H1 (cell line): ENCODE results near the gene TYMS. TPM values are rescaled to one million over a fixed set of nuclear protein-coding genes. Genes with fewer than 3 reads are reported as not detected.

Experiments
- CTCF ChIA-PET: fragments of 300-600 bp; sonication (Branson Sonifier 250); formaldehyde crosslinking; loops from one replicate; lab custom pipeline; 2021; ENCODE audit not compliant: partially characterized antibody; lab: Charles Lee
- POLR2A ChIA-PET: fragments of 300-600 bp; sonication (Branson Sonifier 250); formaldehyde crosslinking; loops from one replicate; lab custom pipeline; 2021; ENCODE audit warnings: inconsistent platforms; ENCODE audit not compliant: partially characterized antibody; lab: Charles Lee
- DNase-seq, 2 experiments: peaks; one replicate each; pipeline versions ENCODE4 v3.0.0 to v3.0.0-alpha.2; 2010 to 2022; ENCODE audit warnings: low spot score in 2 of 2, low read depth in 1 of 2, mixed read lengths in 1 of 2
- FAIRE-seq: peaks from 2 replicates; lab custom pipeline; 2011; peaks lifted over from hg19 to GRCh38; lab: Jason Lieb, UNC
- H2AFZ ChIP-seq: 2 replicates; pipeline ENCODE4 v1.8.1; 2012; ENCODE audit warnings: low read length, inconsistent platforms
- H2AK5ac ChIP-seq: 2 replicates; pipeline ENCODE4 v1.6.1; 2013; ENCODE audit warnings: low read depth, low read length
- H2BK120ac ChIP-seq: replicated peaks from 2 replicates; pipeline ENCODE3; 2013; ENCODE audit warnings: low read depth, low read length, inconsistent platforms
- H2BK12ac ChIP-seq: 2 replicates; pipeline ENCODE4 v1.6.1; 2013; ENCODE audit warnings: low read depth, low read length
- H2BK15ac ChIP-seq: 2 replicates; pipeline ENCODE4 v1.6.1; 2013; ENCODE audit warnings: low read length
- H2BK20ac ChIP-seq: 2 replicates; pipeline ENCODE4 v1.6.1; 2013; ENCODE audit warnings: low read length
- H2BK5ac ChIP-seq: 2 replicates; pipeline ENCODE4 v1.6.1; 2013; ENCODE audit warnings: low read depth, low read length
- H3K14ac ChIP-seq: 2 replicates; pipeline ENCODE4 v1.6.1; 2013; ENCODE audit warnings: inconsistent platforms; ENCODE audit not compliant: insufficient read length
- H3K18ac ChIP-seq: 2 replicates; pipeline ENCODE4 v1.6.1; 2013; ENCODE audit warnings: low read length; ENCODE audit errors: extremely low read depth
- H3K23ac ChIP-seq: 2 replicates; pipeline ENCODE4 v1.6.1; 2013; ENCODE audit warnings: inconsistent platforms; ENCODE audit not compliant: insufficient read length
- H3K23me2 ChIP-seq: 2 replicates; pipeline ENCODE4 v1.6.1; 2013; ENCODE audit warnings: low read depth, low read length
- H3K27ac ChIP-seq: 2 replicates; pipeline ENCODE4 v1.6.1; 2011; ENCODE audit warnings: low read depth, low read length, inconsistent platforms
- H3K27me3 ChIP-seq, 4 experiments: replicated peaks in 1 of 4; 1 replicate in 1 of 4; 2 replicates in 3 of 4; pipeline versions ENCODE4 v1.6.1 to v1.8.1; 2011 to 2013; ENCODE audit warnings: low read length in 3 of 4, mild to moderate bottlenecking in 3 of 4, inconsistent platforms in 2 of 4, mixed read lengths in 2 of 4, moderate library complexity in 1 of 4; ENCODE audit not compliant: control insufficient read depth in 3 of 4, insufficient read depth in 3 of 4; ENCODE audit errors: extremely low read depth in 1 of 4
- H3K36me3 ChIP-seq, 4 experiments: 2 replicates each; pipeline versions ENCODE4 v1.6.1 to v1.8.1; 2011 to 2013; ENCODE audit warnings: mild to moderate bottlenecking in 4 of 4, low read length in 3 of 4, moderate library complexity in 2 of 4, control low read depth in 1 of 4, inconsistent platforms in 1 of 4; ENCODE audit not compliant: insufficient read depth in 4 of 4, control insufficient read depth in 2 of 4
- H3K4ac ChIP-seq: replicated peaks from 2 replicates; pipeline ENCODE3; 2013; ENCODE audit warnings: low read length, low read depth, mixed read lengths, inconsistent platforms; ENCODE audit not compliant: insufficient read length
- H3K4me1 ChIP-seq, 4 experiments: replicated peaks in 1 of 4; 1 replicate in 1 of 4; 2 replicates in 3 of 4; pipeline versions ENCODE4 v1.6.1 to v1.8.1; 2011 to 2013; ENCODE audit warnings: low read length in 3 of 4, inconsistent platforms in 2 of 4, mixed read lengths in 1 of 4; ENCODE audit not compliant: insufficient read depth in 4 of 4, control insufficient read depth in 3 of 4
- H3K4me2 ChIP-seq, 2 experiments: 2 replicates each; pipeline versions ENCODE4 v1.6.1 to v1.8.1; 2011 to 2013; ENCODE audit warnings: low read depth in 2 of 2, low read length in 2 of 2, control low read depth in 1 of 2, inconsistent platforms in 1 of 2, mild to moderate bottlenecking in 1 of 2; ENCODE audit not compliant: insufficient read depth in 1 of 2
- H3K4me3 ChIP-seq, 4 experiments: fragments of 200-600, 300-600 bp in 1 of 4; sonication (generic), shearing (Covaris generic), sonication (Bioruptor Twin) in 1 of 4; 2 replicates each; pipeline versions ENCODE4 v1.5.1 to v1.8.1; 2011 to 2016; ENCODE audit warnings: low read length in 4 of 4, low read depth in 3 of 4, control low read depth in 2 of 4, inconsistent platforms in 2 of 4, mild to moderate bottlenecking in 2 of 4, mixed read lengths in 1 of 4, moderate library complexity in 1 of 4; ENCODE audit not compliant: insufficient read depth in 2 of 4; ENCODE audit errors: extremely low read depth in 1 of 4
- H3K56ac ChIP-seq: replicated peaks from 2 replicates; pipeline ENCODE3; 2013; ENCODE audit warnings: low read depth, mild to moderate bottlenecking, mixed read lengths, low read length, inconsistent platforms; ENCODE audit not compliant: insufficient read length
- H3K79me1 ChIP-seq: 2 replicates; pipeline ENCODE4 v1.6.1; 2013; ENCODE audit warnings: low read depth, low read length, control low read depth
- H3K79me2 ChIP-seq, 2 experiments: 2 replicates each; pipeline versions ENCODE4 v1.6.1 to v1.8.1; 2012 to 2013; ENCODE audit warnings: low read length in 2 of 2, mild to moderate bottlenecking in 2 of 2, inconsistent platforms in 1 of 2; ENCODE audit not compliant: insufficient read depth in 2 of 2, control insufficient read depth in 1 of 2
- H3K9ac ChIP-seq, 4 experiments: replicated peaks in 1 of 4; 1 replicate in 1 of 4; 2 replicates in 3 of 4; pipeline versions ENCODE4 v1.6.1 to v1.8.1; 2011 to 2013; ENCODE audit warnings: low read depth in 3 of 4, low read length in 3 of 4, control low read depth in 2 of 4, mild to moderate bottlenecking in 2 of 4, moderate library complexity in 2 of 4, inconsistent platforms in 1 of 4; ENCODE audit errors: extremely low read depth in 1 of 4
- H3K9me3 ChIP-seq, 2 experiments: 2 replicates each; pipeline versions ENCODE4 v1.6.1 to v1.8.1; 2012 to 2013; ENCODE audit warnings: mild to moderate bottlenecking in 2 of 2, moderate library complexity in 2 of 2, control low read depth in 1 of 2, inconsistent platforms in 1 of 2, low read depth in 1 of 2, low read length in 1 of 2, mixed read lengths in 1 of 2; ENCODE audit not compliant: insufficient read depth in 2 of 2
- H4K20me1 ChIP-seq, 2 experiments: replicated peaks in 1 of 2; 2 replicates each; pipeline versions ENCODE3 to v1.8.1; 2011 to 2013; ENCODE audit warnings: inconsistent platforms in 2 of 2, low read length in 2 of 2, mild to moderate bottlenecking in 1 of 2; ENCODE audit not compliant: insufficient read depth in 2 of 2, control insufficient read depth in 1 of 2
- H4K5ac ChIP-seq: 2 replicates; pipeline ENCODE4 v1.6.1; 2013; ENCODE audit warnings: low read length, low read depth, mixed read lengths, inconsistent platforms; ENCODE audit not compliant: insufficient read length
- H4K8ac ChIP-seq: 2 replicates; pipeline ENCODE4 v1.8.0; 2013; ENCODE audit warnings: mild to moderate bottlenecking, moderate library complexity, low read length, inconsistent platforms; ENCODE audit not compliant: insufficient read depth; ENCODE audit errors: extremely low read depth
- H4K91ac ChIP-seq: replicated peaks from 2 replicates; pipeline ENCODE3; 2013; ENCODE audit warnings: low read length, mixed read lengths, inconsistent platforms; ENCODE audit not compliant: insufficient read length
- CBX8 ChIP-seq: fragments of 300-800, 300-1000 bp; sonication (generic); IDR thresholded peaks from 2 replicates; pipeline ENCODE4 v1.7.1; 2016; ENCODE audit warnings: low read depth, low read length, borderline replicate concordance
- KDM4A ChIP-seq: IDR thresholded peaks from one replicate; pipeline ENCODE4 v1.7.1; 2012; ENCODE audit warnings: low read depth, mild to moderate bottlenecking, moderate library complexity, low read length, inconsistent platforms; ENCODE audit not compliant: severe bottlenecking
- PHF8 ChIP-seq: fragments of 200-600 bp; sonication (generic); conservative IDR thresholded peaks from 2 replicates; pipeline ENCODE4 v1.7.1; 2012; ENCODE audit warnings: low read depth, mild to moderate bottlenecking, inconsistent platforms, low read length, moderate library complexity
- POLR2A ChIP-seq, 2 experiments: IDR thresholded peaks; 1 replicate in 1 of 2; 2 replicates in 1 of 2; pipeline ENCODE4 v1.6.1; 2011; ENCODE audit warnings: low read depth in 2 of 2, low read length in 2 of 2, mild to moderate bottlenecking in 2 of 2; ENCODE audit errors: control extremely low read depth in 1 of 2
- POU5F1 ChIP-seq: IDR thresholded peaks from 2 replicates; pipeline ENCODE4 v1.6.1; 2011; ENCODE audit warnings: low read depth, mild to moderate bottlenecking, low read length, moderate library complexity
- RAD21 ChIP-seq, 2 experiments: IDR thresholded peaks in 1 of 2; conservative IDR thresholded peaks in 1 of 2; 2 replicates each; pipeline ENCODE4 v1.6.1; 2011; ENCODE audit warnings: low read depth in 2 of 2, low read length in 2 of 2, improper control_type of control experiment in 1 of 2, inconsistent platforms in 1 of 2, mild to moderate bottlenecking in 1 of 2, moderate library complexity in 1 of 2
- RNF2 ChIP-seq: fragments of 200-900, 300-1000 bp; sonication (generic); IDR thresholded peaks from 2 replicates; pipeline ENCODE4 v1.7.1; 2016; ENCODE audit warnings: borderline replicate concordance, low read depth, mild to moderate bottlenecking, antibody characterized with exemption, low read length; ENCODE audit not compliant: poor library complexity, severe bottlenecking; ENCODE audit errors: missing control alignments
- SAP30 ChIP-seq: fragments of 300-600 bp; sonication (generic); IDR thresholded peaks from 2 replicates; pipeline ENCODE4 v1.7.1; 2012; ENCODE audit warnings: low read length, moderate library complexity, mild to moderate bottlenecking, inconsistent platforms; ENCODE audit not compliant: insufficient read depth, insufficient replicate concordance
- SIRT6 ChIP-seq: IDR thresholded peaks from one replicate; pipeline ENCODE4 v1.7.1; 2012; ENCODE audit warnings: low read length, inconsistent platforms
- SRF ChIP-seq: IDR thresholded peaks from 2 replicates; pipeline ENCODE4 v1.6.1; 2011; ENCODE audit warnings: mild to moderate bottlenecking, low read depth, low read length, moderate library complexity
- TEAD4 ChIP-seq: IDR thresholded peaks from 2 replicates; pipeline ENCODE4 v1.6.1; 2012; ENCODE audit warnings: low read depth, low read length, inconsistent platforms, mixed read lengths
- WGBS, 2 experiments: shearing (Covaris generic) in 1 of 2; methylation state at CpG; one replicate each; pipeline versions ENCODE4 v1.1.6 to v1.1.7; 2013 to 2015; ENCODE audit warnings: low lambda C conversion rate in 2 of 2, mixed read lengths in 2 of 2, inconsistent platforms in 1 of 2, low coverage in 1 of 2, missing lambda C conversion rate in 1 of 2; ENCODE audit not compliant: insufficient replicate concordance in 2 of 2, insufficient coverage in 1 of 2, insufficient read length in 1 of 2; ENCODE audit errors: extremely low coverage in 1 of 2, missing lambda C conversion rate in 1 of 2; 5-methylcytosine and 5-hydroxymethylcytosine counted together
- polyA plus RNA-seq, 7 experiments: library from polyadenylated mRNA; depleted of rRNA in 3 of 7; stranded (reverse) in 5 of 7; unstranded in 2 of 7; fragments of >200 nt in 5 of 7; fragments of 200-250 nt in 2 of 7; gene quantifications; 1 replicate in 5 of 7; 2 replicates in 1 of 7; 4 replicates in 1 of 7; pipeline versions ENCODE4 v1.2.1 to v1.2.3, GENCODE V29; 2011 to 2013; ENCODE audit warnings: missing spikeins in 2 of 7, mixed read lengths in 2 of 7
- total RNA-seq: library from RNA; stranded (reverse); fragmentation: NEBNext Ultra II Directional; extraction: Animal tissue kit (Norgen Biotek cat#: 25700); gene quantifications from 2 replicates; pipeline ENCODE4 v1.2.1, GENCODE V29; 2021
- TF ChIP-seq, protein P1 (sequence below): IDR thresholded peaks from 2 replicates; pipeline ENCODE4 v1.6.1; 2012; ENCODE audit warnings: low read length, inconsistent platforms

Gene TYMS
- total and polyA plus RNA-seq, 2 of the 8 experiments (the other 6 are each of a cell fraction or from before 2014, with no cell fraction given): 91.9 to 110 TPM

GRCh38 chr18:675307-675706, 17.9 kb downstream of the TYMS start:
- H3K4me3 ChIP-seq: no peak overlapping the region
- H3K27ac ChIP-seq: no peak overlapping the region
- H3K79me1 ChIP-seq: no peaks in the 10 kb centered on the region
- no peak overlapping the region for H2AK5ac ChIP-seq
- H2BK5ac ChIP-seq: no peak overlapping the region
- POLR2A ChIA-PET: interaction anchor here (1.2 to 1.5 kb wide), 2 partner anchors 11 to 17 kb away, joined by 4 read pairs; no protein-coding TSS in a partner anchor
- H3K14ac ChIP-seq: no peak overlapping the region
- no peak overlapping the region for H4K5ac ChIP-seq
- no peak overlapping the region for H3K23ac ChIP-seq
- no peak overlapping the region; the same call in 1 of the 2 replicates for H4K8ac ChIP-seq
- H3K9me3 ChIP-seq: no peaks in the 10 kb centered on the region
- FAIRE-seq: no peak
- H3K56ac ChIP-seq: no peak overlapping the region
- no peaks in the 10 kb centered on the region for H3K23me2 ChIP-seq
- no peaks in the 10 kb centered on the region for H3K79me2 ChIP-seq
- 86% methylated on average over 7 of the region's 7 CpGs; no CpG with 5 or more reads in 1 of the 2 experiments for WGBS, 2 experiments
- H2BK120ac ChIP-seq: no peak overlapping the region
- H2BK20ac ChIP-seq: no peak overlapping the region
- H4K91ac ChIP-seq: no peak overlapping the region
- no peak overlapping the region for H2BK12ac ChIP-seq
- DNase-seq: no peak
- no peak overlapping the region for H3K4ac ChIP-seq
- peaks cover 4 to 6% of the 10 kb centered on the region in 2 experiments for H4K20me1 ChIP-seq
- no peaks in the 10 kb centered on the region for H3K27me3 ChIP-seq
- no peak overlapping the region for H2BK15ac ChIP-seq
- H3K4me1 ChIP-seq: no peaks in the 10 kb centered on the region
- H3K4me2 ChIP-seq: no peak overlapping the region
- H3K36me3 ChIP-seq: peaks cover 8 to 63% (median 39%) of the 10 kb centered on the region in 4 experiments; a peak in 7 of 8 replicates
- H3K18ac ChIP-seq: no peak overlapping the region
- no peak overlapping the region for H2AFZ ChIP-seq
- CTCF ChIA-PET: interaction anchor here (0.9 to 1.2 kb wide), 3 partner anchors 9 to 56 kb away, joined by 3 to 6 read pairs (median 4); no protein-coding TSS in a partner anchor
- H3K9ac ChIP-seq: no peak overlapping the region
- TF ChIP-seq RNF2 (no peak), PHF8 (no peak), TEAD4 (no peak), SRF (no peak), KDM4A (no peak), POLR2A (IDR thresholded peaks at IDR 0.05; ENCODE audit: control extremely low read depth in 1 of 2, low read depth in 2 of 2, low read length in 2 of 2) (no peak), SAP30 (no peak), SIRT6 (no peak), RAD21 (IDR thresholded peaks at IDR 0.05 in 1 of 2, conservative IDR thresholded peaks at IDR 0.05 in 1 of 2; ENCODE audit: low read depth in 2 of 2, low read length in 2 of 2) (no peak), CBX8 (no peak), POU5F1 (no peak)
- TF ChIP-seq, protein P1, sequence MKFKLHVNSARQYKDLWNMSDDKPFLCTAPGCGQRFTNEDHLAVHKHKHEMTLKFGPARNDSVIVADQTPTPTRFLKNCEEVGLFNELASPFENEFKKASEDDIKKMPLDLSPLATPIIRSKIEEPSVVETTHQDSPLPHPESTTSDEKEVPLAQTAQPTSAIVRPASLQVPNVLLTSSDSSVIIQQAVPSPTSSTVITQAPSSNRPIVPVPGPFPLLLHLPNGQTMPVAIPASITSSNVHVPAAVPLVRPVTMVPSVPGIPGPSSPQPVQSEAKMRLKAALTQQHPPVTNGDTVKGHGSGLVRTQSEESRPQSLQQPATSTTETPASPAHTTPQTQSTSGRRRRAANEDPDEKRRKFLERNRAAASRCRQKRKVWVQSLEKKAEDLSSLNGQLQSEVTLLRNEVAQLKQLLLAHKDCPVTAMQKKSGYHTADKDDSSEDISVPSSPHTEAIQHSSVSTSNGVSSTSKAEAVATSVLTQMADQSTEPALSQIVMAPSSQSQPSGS: no peak
